NCI-H446 (cell line): ENCODE results near the gene ZNF670.
A peak's percentile ranks its signal among the peaks of the same experiment; 100 is the strongest.
"Not testable (repeated sequence)": the region's sequence is repeated elsewhere in the genome, so short reads cannot be mapped to it uniquely, and the experiment has no call there.

Experiments used
- DNase-seq, 2 experiments: peaks; one replicate each; lab custom pipeline; 2025; lab: John Stamatoyannopoulos, UW

ZNF670 gene

DNA sequence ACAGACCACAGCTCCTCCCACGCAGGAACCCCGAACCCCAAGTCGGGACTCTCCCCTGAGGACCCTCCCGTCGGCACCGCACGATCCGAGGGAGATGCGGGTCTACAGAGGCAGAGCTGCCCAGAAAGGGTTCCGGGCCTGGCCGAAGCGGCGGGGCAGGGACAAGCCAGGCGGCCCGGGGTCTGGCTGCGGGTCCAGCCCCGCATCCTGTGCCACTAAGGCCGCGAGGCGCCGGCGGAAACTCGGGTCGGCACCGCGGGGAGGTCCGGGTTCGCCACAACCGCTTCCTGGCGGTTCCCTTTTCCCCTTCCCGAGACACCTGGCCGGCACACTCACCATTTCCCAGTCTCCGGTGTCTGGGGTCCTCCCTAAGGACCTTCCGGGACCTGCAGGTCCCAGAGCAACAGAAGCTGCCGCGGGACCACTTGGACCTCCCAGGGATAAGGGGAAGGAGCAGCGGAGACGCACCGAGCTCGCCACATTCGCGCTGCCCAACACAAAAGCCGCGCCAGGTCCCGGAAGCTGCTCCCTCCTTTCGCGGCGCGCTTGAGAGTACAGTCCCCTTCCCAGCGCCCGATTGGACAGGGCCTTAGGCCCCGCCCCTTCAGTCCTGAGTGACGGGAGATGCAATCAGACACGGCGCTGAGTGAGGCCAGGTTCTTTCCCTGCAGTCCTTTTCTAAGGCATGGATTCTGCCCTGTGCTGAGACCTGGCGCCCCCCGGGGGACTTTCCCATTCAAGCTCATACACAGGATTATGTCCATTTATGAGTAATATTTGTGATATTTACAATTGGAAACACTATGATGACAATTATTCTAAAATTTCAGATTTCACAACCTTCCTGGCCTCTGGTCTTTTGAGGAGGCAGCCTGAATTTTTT lies at the start of gene ZNF670:
Gene ZNF670, minus strand, starts transcription at position 554 of the 883 bp plus-strand sequence. Its CDS starts 215 bp downstream, at position 339.
- DNase-seq = peak; percentile 92 to 95

DNA sequence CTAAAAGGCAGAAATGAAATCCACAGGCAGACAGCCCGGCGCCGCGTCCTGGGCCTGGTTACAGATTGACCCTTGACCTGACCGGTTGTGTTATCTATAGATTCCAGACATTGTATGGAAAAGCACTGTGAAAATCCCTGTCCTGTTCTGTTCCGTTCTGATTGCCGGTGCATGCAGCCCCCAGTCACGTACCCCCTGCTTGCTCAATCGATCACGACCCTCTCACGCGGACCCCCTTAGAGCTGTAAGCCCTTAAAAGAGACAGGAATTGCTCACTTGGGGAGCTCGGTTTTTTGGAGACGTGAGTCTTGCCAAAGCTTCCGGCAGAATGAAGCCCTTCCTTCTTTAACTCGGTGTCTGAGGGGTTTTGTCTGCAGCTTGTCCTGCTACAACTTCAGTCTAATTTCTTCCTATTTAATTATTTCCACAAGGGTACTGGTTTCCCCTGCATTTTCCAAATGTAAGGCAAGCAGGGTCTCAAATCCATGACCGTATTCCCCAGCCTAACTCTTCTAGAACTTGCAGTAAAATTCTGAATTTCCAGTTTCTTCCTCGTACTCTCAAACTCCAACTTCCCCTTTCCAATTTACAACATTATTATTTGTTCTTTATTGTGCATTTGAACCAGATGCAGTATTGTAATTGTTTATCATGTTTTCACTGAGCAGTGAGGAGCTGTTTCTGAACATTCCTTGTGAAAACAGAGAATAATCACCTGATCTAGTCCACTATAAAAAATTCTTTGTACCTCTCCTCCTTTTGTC lies 49.1 kb upstream of the ZNF670 start:
- DNase-seq = not testable (repeated sequence)

DNA sequence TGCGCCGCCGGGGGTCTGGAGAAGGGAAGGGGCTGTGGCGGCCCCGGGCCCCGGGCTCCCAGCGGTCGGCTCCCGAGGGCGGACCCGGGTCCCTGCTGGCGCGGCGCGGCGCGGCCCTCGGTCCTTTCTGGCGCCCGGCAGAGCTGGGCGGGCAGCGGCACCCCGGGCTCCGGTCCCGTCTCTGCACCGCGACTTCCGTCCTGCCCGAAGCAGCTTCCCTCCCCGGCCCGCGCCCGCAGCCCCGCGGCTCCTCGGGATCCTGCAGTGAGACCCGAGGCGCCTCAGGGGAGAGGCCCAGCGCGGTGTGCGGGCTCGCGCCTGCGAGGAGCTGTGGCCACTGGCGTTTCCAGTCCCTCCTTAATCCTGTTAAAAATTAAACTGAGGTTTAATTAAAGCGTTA lies 48.0 kb upstream of the ZNF670 start:
- not testable (repeated sequence) for DNase-seq

DNA sequence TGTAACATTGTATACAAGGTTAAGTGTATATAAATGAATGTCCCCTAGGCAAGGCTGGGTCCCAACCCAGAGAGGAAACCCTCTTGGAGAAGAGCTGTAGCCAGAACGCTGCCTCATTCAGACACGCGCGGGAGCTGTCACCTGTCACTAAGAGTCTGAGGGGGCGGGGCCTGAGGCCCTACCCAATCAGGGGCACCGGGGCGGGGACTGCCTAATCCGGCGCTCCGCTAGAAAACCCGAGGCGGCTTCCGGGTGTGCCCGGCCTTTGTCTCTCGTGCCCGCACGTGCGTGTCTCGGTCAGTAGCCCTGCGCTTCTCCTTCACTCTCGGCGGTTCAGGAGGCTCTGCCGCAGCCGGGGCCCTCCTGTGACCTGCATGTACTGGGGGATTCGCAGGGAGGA lies 47.6 kb upstream of the ZNF670 start:
- not testable (repeated sequence) for DNase-seq

DNA sequence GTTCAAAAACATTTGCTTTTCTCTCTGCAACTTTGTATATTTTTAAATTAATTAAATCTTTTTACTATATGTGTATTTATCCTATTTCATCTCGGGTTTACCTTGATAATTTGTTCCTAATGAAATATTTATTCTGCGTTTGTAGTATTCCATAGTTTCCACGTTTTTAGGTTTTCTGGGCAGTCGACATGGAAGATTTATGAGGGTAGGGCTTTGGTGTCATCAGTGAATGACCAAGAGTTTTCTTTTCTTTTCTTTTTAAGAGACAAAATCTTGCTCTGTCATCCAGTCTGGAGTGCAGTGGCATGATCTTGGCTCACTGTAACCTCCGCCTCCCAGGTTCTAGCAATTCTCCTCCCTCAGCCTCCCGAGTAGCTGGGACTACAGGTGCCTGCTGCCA lies 42.8 kb upstream of the ZNF670 start:
- no peak for DNase-seq

DNA sequence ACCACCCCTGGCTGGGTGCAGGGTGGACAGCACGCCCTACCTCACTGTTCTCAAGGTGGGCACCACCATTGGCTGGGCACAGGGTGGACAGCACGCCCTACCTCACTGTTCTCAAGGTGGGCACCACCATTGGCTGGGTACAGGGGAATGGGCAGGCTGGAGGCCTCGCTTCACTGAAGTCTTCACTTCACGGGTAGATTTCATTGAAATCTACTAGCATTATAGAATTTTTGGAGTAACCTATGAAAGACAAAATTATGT lies 41.7 kb upstream of the ZNF670 start:
- not testable (repeated sequence) for DNase-seq

DNA sequence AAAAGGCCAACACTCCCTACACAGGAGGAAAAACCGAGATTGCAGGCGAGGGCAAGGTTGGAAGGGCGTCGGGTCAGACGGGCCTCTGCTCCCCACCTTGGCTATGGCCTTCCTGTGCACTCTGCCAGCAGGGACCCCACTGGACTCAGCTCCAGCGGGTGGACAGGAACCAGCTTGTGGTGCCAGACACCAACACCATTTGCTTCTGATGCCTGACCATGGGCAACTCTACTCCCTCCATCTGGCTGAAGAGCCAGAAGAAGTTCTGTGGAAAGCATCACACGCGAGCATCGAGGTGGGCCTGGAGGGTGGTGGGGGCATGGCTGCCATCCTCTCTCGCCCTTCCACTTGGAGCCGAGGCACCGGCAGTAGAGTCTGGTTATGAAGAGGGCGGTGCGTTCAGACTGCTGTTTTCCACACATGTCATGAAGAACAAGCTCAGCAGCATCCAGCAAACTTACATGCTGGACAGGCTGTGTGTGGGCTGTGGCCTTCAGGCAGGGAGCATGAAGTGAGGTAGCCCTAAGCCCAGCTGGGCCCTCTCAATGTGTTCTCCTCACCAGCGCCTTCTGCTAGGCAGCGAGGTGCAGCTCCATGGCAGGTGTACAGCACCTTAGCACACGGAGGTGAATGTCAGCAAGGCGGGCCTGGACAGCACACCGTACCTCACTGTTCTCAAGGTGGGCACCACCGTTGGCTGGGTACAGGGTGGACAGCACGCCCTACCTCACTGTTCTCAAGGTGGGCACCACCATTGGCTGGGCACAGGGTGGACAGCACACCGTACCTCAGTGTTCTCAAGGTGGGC lies 41.2 kb upstream of the ZNF670 start:
- DNase-seq = no peak

DNA sequence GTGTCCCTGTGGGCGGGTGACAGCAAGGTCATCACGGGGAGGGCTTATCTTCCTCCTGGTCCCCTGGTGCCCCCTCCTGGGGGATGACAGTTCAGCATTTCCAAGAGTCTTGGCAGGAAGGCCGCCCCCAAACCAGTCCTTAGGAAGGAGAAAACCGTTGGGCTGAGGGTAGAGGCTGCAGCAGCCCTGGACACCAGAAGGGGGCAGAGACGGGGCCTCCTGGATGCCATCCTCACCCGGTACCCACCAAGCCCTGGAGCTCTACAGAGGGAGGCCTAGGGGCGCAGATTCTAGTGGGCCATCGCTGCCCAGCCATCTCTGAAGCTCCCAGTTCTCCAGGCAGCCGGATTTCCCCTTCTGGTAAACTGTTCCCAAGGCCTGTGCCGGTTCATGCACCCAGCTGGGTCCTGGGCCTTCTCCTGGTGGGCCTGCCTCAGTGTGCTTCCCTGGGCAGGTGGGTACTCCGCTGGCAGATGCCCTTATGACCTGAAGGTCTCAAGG lies 40.4 kb upstream of the ZNF670 start:
- DNase-seq = peak; percentile 19 to 38

DNA sequence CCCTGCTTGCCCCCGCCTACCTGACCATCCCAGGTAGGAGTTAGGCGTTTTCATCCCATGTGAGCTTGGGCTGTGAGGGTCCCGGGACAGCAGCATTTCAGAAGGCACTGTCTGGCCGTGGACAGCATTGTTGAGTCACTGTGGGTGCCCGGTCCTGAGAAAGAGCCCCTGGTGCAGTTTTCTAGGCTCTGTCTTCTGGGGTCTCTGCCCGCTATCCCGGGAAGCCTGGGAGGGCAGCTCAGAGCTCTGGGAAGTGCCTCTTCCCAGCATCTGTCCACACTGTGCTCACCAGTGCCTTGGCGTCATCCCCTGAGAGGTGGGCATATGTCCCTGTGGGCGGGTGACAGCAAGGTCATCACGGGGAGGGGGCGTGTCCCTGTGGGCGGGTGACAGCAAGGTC lies 36.9 kb upstream of the ZNF670 start:
- no peak for DNase-seq

DNA sequence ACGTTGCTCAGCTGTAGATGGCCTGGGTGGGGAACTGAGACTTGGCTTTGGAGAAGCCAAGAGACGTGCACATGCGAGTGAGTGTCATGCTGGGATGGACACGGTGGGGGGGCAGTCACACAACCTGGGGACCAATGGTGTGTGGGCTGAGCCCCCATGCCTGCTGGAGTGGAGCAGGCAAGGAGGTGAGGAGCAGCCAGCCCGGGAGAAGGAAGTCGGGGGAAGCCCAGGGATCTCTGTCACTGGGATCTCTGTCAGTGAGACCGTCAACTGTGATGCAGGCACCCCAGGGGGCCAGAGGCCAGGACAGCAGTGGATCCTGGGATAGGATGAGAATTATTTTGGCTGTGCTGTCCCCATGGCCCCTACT lies 36.5 kb upstream of the ZNF670 start:
- DNase-seq = no peak

DNA sequence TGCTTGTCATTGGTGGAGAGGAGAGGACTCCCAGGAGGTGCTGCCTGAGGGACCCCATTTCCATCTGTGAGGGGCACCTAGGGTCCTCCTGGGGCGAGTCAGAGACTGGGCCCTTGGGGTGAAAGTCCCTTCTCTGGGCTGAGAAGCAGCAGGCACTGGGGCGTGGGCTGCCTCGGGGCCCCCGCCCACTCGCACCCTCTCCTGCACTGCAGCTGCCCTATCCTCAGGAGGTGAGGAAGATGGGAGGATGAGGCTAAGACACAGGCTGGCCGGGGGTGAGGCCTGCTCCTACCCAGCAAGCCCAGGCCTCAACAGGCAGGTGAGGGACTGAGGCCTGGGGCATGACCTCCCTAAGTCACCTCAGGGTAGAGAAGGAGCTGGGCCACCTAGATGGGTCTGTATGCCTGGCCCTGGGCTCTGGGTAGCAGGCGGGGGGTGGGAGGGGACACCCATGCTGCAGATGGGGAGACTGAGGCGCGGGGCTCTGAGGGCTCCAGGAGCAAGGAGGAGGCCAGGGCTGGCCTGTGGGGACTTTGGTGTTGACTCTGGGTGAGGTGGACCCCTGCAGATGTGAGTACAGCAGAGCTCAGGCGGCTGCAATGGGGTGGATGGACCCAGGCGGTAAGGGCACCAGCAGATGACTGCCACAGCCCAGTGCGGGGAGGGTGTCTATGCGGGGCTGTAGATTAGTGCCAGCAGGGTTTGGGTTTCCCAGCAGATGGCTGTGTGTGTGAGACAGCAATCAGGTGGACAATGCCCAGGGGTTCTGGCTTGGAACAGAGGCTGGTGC lies 35.9 kb upstream of the ZNF670 start:
- DNase-seq = no peak

DNA sequence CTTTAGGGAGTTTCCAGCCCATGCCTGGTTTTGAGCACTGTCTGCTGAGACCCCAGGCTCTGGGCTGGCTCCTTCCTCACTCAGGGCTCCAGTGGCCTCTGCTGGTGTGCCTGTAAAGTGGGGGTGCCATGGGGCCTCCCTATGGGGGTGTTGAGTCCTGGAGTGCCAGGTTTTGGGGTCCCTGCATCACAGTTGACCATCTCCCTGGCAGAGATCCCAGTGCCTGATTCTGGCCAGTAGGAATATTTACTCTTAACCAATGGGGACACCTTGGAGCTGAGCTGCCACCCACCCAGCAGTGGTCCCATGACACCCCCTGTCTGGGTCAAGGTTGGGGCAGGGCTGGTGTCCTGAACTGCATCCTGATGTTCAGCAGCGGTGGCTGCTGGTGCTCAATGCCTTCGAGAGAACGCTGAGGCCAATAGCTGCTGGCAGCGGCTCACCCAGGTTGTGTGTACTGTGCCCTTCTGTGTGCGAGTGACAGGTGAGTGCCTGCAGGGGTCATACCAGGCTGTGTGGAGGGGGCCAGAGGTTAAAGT lies 35.2 kb upstream of the ZNF670 start:
- DNase-seq = no peak

DNA sequence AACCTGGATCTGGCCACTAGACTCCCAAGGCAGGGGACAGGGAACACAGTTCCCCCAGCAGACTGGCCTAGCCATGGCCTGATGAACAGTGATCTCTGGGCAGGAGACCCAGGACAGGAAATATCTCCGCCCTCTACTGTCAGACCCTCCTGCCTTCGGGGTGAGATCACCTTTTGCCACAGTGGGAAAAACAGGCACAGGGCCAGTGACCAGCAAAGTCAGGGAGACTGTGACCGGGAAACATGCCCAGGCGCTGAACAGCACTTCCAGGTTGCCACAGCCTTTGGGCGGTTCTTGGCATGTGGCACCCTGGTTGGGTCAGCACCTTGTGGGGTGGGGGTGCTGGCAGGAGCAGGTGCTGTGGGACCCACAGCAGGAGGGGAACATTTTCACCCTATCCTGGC lies 34.5 kb upstream of the ZNF670 start:
- no peak for DNase-seq

DNA sequence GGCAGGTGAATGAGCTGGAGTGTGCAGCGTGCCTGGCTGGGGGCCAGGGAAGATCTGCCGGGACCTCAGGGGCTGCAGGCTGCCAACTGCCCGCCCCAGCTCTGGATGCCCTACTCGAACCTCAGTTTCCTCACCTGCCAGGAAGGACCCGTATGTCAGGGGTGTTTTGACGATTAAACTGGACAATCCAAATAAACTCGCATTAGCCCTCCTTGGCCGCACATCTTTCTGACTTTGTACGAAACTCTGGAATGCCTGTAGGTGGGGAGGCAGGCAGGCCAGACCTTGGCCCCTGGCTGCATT lies 33.8 kb upstream of the ZNF670 start:
- no peak for DNase-seq

DNA sequence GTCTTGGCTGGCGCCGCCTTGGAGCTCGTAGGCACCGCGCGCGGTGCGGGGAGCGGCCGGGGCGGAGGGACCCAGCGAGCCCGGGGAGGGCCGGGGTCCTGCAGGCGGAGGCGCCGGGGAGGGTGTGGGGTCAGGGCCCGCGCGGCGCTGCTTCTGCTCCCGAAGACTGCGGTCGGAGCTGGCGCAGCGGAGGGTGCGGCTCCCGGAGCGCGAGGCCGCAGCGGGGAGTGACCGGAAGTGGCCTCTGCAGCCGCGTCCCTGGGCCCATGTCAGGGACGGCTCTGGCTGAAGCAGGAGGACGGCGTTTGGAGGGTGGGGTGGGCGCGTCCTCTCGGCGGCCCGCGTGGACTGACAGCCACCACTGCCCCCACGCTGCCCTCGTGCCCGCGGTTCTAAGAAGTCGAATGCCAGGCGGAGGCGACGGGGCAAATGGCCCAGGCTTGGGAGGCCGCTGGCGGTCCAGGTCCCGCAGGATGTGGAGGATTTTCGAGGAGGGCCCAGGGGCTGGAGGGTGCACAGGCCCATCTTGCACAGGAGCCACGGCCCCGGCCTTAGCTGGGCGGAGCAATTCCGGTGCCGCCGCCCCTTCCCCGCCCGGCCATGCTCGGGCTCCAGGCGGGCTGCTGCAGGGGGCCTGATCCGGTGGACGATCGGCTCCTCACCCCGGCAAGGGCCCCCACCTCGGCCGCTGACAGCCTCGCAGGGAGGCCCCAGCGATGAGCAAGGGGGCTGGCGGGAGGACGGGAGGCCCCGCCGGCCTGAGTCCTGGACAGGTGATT lies 33.3 kb upstream of the ZNF670 start:
- DNase-seq = no peak

DNA sequence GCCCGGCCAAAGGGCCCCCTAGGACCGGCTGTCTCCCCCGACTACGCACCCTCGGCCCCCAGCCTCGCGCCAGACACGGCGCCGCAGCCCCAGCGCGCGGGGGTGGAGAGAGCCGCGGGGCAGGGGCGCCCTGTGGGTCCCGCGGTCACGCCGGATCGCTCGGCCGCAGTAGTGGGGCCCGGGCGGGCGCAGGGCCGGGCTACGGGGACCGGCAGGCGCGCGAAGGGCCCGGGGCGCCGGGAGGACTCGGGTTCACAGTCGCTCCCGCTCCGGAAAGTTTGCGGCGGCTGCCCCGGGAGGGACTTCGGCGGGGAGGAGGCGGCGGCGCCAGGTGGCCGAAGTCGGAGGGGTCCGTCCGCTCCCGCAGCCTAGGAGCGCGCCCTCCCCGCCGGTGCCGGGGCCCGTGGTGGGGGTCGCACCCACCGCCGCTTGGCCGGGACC lies 32.7 kb upstream of the ZNF670 start:
- no peak for DNase-seq

DNA sequence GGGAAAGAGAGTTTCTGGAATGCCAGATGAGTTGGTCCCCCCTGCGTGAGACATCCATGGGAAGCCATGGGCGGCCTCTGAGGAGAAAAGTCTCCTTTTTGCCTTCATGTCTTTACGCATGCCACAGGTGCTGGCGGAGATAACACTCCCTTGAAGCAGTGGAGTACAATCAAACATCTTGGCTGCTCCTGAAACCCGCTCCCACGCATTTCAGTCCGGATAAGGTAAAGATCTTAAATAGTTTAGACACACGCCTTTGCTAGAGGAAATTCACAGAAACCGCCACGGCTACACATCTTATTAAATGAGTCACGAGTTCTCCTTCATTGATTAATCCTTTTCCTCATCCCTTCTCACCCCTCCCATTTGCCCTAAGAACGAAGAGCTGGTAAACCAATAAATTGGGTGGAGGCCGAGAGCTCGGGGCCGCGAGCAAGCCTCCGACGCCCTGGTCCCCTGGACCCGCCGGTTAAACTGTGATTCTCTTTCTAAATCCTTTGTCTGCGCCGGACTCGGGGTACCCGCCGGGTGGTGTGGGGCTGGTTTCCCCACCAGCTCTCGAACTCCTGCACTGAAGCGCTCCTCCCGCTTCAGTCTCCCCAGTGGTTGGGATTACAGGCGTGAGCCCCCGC lies 32.1 kb upstream of the ZNF670 start:
- DNase-seq = no peak

DNA sequence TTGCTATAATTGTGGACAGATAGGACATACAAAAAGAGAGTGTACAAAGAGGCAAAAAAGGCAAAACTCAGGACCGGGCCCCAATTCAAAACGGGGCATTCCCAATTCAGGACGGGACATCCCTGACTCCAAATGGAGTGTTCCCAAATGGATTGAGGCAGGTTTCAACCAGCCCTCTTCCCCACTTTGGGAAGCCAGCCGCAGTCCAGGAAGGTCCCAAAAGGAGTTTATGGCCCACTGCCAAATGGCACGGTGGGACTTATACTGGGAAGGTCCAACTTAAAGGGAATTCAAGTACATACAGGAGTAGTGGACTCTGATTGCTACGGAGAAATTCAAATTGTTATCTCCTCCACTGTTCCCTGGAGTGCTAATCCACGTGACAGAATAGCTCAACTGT lies 29.1 kb upstream of the ZNF670 start:
- DNase-seq = no peak

DNA sequence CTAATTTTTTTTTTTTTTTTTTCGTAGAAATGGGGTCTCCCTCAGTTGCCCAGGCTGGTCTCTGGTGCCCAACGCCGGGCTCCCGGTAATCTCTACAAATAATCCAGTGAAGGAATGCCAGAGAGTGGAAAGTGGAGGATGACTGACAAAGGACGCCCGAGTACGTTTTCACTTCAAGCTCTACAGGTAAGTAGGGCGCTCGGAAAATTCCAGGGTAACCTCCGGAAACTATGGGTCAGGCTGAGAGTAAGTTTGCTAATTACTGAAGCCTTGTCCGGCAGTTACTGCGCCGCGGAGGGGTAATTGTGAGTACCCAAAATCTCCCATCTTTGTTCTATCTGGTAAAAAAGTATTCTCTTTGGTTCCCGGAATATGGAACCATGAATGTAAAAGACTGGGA lies 27.4 kb upstream of the ZNF670 start:
- no peak for DNase-seq

DNA sequence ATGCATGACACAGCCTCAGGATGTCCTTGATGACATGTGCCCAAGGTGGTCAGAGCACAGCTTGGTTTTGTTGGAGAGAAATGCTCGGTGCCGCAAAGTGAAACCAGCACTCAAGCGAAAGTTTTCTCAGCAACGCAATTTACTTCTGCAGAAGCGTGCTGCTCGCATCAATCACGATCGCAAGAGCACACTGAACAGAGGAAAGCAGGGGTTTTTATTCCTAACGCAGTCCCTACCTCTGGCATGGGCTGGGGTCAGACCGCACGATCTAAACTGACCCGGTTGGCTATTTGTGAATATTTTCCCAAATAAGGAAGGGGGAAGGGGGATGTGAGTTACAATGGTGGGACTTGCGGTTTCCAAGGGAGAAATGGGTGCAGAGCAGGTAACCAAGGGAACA lies 26.4 kb upstream of the ZNF670 start:
- no peak for DNase-seq
